Measurements from ENCODE around the gene DRC3. TPM values are rescaled to one million over a fixed set of nuclear protein-coding genes. Genes with fewer than 3 reads are reported as not detected.

DRC3 gene
- total RNA-seq, 4 donors from 2014 or later = 0.60 to 4.6 (median 1.9) TPM

DNA sequence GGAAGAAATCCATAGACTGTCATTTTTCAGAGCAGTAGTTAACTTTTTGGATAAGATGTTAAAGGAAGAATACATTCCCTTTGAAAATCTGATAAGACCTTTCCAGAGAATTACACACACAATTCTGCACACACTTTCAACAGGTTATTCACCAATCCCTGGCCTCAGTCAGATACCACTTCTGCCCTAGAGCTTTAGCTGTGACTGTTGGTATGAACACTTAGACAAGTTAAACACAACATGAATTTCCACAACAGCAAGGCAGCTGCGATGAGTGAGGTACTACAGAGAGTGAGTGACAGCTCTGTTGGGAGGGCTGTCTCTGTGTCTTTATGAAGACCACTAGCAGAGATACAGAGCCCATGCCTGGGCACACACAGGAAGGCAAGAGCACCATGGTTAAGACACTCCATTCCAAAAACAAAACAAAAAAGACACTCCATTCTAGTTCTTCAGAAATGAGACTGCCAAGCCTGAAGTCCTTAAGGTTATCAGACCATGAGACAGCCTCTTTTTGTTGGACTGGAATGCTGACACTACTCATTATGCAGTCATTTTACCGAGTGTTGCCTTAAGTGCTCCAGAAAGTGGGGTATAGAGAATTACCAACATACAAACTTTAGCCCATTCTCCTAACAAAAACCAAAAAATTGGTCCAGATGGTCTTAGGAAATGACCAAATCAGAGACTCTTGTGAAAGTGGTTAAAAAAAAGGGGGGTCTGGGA lies 42.8 kb upstream of the DRC3 start:
- TF ChIP-seq, protein P1, sequence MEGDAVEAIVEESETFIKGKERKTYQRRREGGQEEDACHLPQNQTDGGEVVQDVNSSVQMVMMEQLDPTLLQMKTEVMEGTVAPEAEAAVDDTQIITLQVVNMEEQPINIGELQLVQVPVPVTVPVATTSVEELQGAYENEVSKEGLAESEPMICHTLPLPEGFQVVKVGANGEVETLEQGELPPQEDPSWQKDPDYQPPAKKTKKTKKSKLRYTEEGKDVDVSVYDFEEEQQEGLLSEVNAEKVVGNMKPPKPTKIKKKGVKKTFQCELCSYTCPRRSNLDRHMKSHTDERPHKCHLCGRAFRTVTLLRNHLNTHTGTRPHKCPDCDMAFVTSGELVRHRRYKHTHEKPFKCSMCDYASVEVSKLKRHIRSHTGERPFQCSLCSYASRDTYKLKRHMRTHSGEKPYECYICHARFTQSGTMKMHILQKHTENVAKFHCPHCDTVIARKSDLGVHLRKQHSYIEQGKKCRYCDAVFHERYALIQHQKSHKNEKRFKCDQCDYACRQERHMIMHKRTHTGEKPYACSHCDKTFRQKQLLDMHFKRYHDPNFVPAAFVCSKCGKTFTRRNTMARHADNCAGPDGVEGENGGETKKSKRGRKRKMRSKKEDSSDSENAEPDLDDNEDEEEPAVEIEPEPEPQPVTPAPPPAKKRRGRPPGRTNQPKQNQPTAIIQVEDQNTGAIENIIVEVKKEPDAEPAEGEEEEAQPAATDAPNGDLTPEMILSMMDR (IDR thresholded peaks at IDR 0.05) = no peak
- ATAC-seq (ENCODE audit: low FRiP score) = no peak
- no peak for DNase-seq (ENCODE audit: low spot score)

DNA sequence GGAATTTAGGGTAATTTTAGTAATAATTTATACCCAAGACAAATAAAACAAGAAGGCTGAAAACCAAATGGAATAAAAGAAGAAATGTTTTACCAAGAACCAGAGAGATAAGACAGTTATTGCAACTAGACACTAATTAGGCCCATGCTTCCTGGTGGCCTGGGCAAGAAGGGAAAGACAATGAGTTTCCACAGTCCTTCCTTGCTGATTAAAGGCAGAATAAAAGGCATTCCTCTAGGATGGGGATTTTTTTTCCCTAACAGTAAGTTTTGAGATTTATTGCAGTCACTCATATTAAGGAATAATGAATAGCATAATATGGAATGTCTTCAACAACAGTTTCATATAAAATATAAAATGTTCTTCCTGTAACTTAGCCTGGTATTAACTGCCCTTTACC lies 42.0 kb upstream of the DRC3 start:
- DNase-seq (ENCODE audit: low spot score) (no peak), ATAC-seq (ENCODE audit: low FRiP score) (no peak)
- TF ChIP-seq, protein P1 (IDR thresholded peaks at IDR 0.05) = no peak

DNA sequence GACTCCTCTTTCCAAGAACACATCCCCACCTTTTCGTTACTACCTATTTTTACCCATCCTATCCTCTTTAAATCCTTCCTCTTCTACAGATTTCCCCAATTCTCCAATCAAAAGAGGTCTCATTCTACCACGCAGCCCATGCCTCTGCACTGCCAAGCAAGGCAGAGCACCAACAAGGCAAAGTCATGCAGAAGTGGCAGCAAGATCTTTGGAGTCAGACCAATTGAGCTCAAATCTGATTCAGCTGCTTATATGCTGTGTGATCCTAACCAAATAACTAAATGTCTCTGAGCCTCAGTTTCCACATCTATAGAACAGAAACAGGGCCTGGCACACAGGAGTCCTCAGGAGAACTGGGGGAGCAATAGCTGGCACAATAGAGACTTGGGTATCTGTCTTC lies 41.5 kb upstream of the DRC3 start:
- DNase-seq (ENCODE audit: low spot score) (no peak), ATAC-seq (ENCODE audit: low FRiP score) (no peak)
- TF ChIP-seq, protein P1 (IDR thresholded peaks at IDR 0.05) = no peak

DNA sequence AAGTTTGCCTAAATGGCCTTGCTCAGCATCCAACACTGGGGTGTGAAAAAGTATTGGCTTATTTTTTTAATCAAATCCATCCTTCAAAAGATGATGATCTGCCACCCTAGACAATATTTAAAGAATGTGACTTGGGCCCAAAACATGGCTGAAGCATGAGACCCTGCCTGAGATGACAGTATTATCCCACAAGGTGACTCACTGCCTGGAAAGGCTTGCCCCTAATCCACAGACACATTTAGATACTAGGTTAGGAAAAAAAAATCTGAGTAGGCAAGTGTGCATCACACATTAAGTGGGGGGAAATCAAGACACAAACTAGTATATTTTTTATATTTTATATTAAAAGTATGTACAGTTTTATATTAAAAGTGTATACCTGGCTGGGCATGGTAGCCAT lies 38.9 kb upstream of the DRC3 start:
- TF ChIP-seq, protein P1 (IDR thresholded peaks at IDR 0.05) = no peak
- DNase-seq (ENCODE audit: low spot score) = no peak

DNA sequence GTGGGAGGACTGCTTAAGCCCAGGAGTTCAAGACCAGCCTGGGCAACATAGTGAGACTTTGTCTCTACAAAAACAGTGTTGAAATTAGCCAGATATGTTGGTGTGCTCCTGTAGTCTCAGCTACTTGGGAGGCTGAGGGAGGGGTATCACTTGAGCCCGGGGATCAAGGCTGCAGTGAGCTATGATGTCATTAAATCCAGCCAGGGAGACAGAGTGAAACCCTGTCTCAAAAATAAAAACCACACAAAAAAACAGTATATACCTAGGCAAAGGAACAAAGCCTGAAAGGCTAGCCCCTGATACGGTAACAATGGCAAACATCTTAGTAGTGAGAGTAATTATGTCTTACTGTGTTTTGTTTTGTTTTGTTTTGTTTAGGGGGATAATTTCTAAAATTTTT lies 38.4 kb upstream of the DRC3 start:
- no peak for DNase-seq (ENCODE audit: low spot score)
- TF ChIP-seq, protein P1 (IDR thresholded peaks at IDR 0.05) = no peak
- ATAC-seq (ENCODE audit: low FRiP score) = no peak

More for the DNA sequence above, 38.9 kb upstream of the DRC3 start:
- ATAC-seq (ENCODE audit: low FRiP score) = no peak

DNA sequence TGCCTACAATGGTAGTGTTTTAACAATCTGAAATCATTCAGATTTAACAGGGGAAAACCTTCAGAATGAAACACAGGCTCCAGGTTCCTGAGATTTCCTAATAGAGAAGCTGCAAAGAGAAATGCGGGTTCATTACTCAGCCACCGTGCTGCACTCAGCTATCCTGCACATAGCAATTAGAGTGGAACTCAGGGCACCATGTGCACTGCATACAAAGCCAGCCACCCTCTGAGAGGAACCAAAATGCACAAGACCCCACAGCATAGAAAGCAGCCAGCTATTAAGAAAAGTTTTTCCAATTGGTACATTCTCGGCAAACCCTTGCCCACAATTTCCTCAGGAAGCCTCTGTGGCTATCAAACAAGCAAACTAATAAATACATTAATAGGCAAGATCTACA lies 37.9 kb upstream of the DRC3 start:
- ATAC-seq (ENCODE audit: low FRiP score) (no peak), DNase-seq (ENCODE audit: low spot score) (no peak)
- TF ChIP-seq, protein P1 (IDR thresholded peaks at IDR 0.05) = no peak
